NCI-H774 (cell line): ENCODE results near the gene USP1.

Experiments used
- DNase-seq: peaks from one replicate; lab custom pipeline; 2025; lab: John Stamatoyannopoulos, UW

USP1 gene

GRCh38 chr1:62436466-62437272 lies at the start of gene USP1:
USP1 (plus strand) TSS chr1:62437049; CDS start chr1:62439868, 2,819 bp downstream.
- DNase-seq = peak; percentile 100

GRCh38 chr1:62389531-62389930 lies 47.3 kb upstream of the USP1 start:
- no peak for DNase-seq

- DNase-seq = no peak
These were observed 46.8 kb upstream of the USP1 start for GRCh38 chr1:62390071-62390470.

GRCh38 chr1:62391369-62391971 lies 45.4 kb upstream of the USP1 start:
- DNase-seq = no peak

- no peak for DNase-seq
These were observed 43.9 kb upstream of the USP1 start for GRCh38 chr1:62392951-62393350.

- DNase-seq = no peak
These were observed 42.2 kb upstream of the USP1 start for GRCh38 chr1:62394646-62395045.

- no peak for DNase-seq
These were observed 41.6 kb upstream of the USP1 start for GRCh38 chr1:62395291-62395690.

- DNase-seq = no peak
These were observed 40.0 kb upstream of the USP1 start for GRCh38 chr1:62396871-62397270.

- DNase-seq = no peak
These were observed 39.5 kb upstream of the USP1 start for GRCh38 chr1:62397301-62397700.

GRCh38 chr1:62398377-62398776 lies 38.5 kb upstream of the USP1 start:
- DNase-seq = no peak

- no peak for DNase-seq
These were observed 35.7 kb upstream of the USP1 start for GRCh38 chr1:62401034-62401760.

GRCh38 chr1:62405247-62405646 lies 31.6 kb upstream of the USP1 start:
- DNase-seq = no peak

- no peak for DNase-seq
These were observed 30.3 kb upstream of the USP1 start for GRCh38 chr1:62406576-62406975.

- peak; percentile 34 for DNase-seq
These were observed 29.3 kb upstream of the USP1 start for GRCh38 chr1:62407398-62408009.

- DNase-seq = no peak
These were observed 21.2 kb upstream of the USP1 start for GRCh38 chr1:62415687-62416086.

- no peak for DNase-seq
These were observed 19.4 kb upstream of the USP1 start for GRCh38 chr1:62417351-62417999.

- no peak for DNase-seq
These were observed 16.6 kb upstream of the USP1 start for GRCh38 chr1:62420214-62420613.

GRCh38 chr1:62423580-62424242 lies 13.1 kb upstream of the USP1 start:
- no peak for DNase-seq

- no peak for DNase-seq
These were observed 12.4 kb upstream of the USP1 start for GRCh38 chr1:62424411-62424810.

- no peak for DNase-seq
These were observed 11.8 kb upstream of the USP1 start for GRCh38 chr1:62425041-62425440.

- no peak for DNase-seq
These were observed 10.6 kb upstream of the USP1 start for GRCh38 chr1:62426237-62426636.

- no peak for DNase-seq
These were observed 10.1 kb upstream of the USP1 start for GRCh38 chr1:62426794-62427193.
